Measurements from ENCODE around the gene OS9. TPM values are rescaled to one million over a fixed set of nuclear protein-coding genes. Genes with fewer than 3 reads are reported as not detected.

Gene OS9
- total RNA-seq, 4 donors from 2014 or later, result 185 to 288 (median 224) TPM

- Histone ChIP-seq H3K4me3 (no peak overlapping the region), H3K27me3 (peaks cover 7 to 53% of the 10 kb centered on the region in 2 donors), H3K27ac (no peak overlapping the region), H3K9me3 (no peaks in the 10 kb centered on the region), H3K36me3 (no peaks in the 10 kb centered on the region), H3K4me1 (peaks cover 0 to 28% (median 18%) of the 10 kb centered on the region in 4 donors)
- 77% methylated on average over 11 of the region's 11 CpGs for WGBS, 2 donors
- no peak for TF ChIP-seq CTCF (IDR thresholded peaks at IDR 0.05)
- TF ChIP-seq EP300 (IDR thresholded peaks at IDR 0.05), result no peak
- DNase-seq (ENCODE audit: low spot score in 2 of 2), result no peak
Measured at GRCh38 chr12:57732726-57733593, 39.0 kb downstream of the OS9 start.

- Histone ChIP-seq H3K36me3 (no peaks in the 10 kb centered on the region), H3K27me3 (peaks cover 7 to 63% of the 10 kb centered on the region in 2 donors), H3K27ac (no peak overlapping the region), H3K4me3 (no peak overlapping the region), H3K9me3 (no peaks in the 10 kb centered on the region), H3K4me1 (peaks cover 0 to 38% (median 27%) of the 10 kb centered on the region in 4 donors)
- TF ChIP-seq EP300 (IDR thresholded peaks at IDR 0.05) (no peak), CTCF (IDR thresholded peaks at IDR 0.05) (no peak), POLR2A (IDR thresholded peaks at IDR 0.05) (no peak)
- DNase-seq (ENCODE audit: low spot score in 2 of 2), result no peak
- WGBS, 2 donors, result 79 to 81% methylated on average over 5 to 6 of the region's 6 CpGs
Measured at GRCh38 chr12:57733928-57734327, 40.0 kb downstream of the OS9 start.

DNA sequence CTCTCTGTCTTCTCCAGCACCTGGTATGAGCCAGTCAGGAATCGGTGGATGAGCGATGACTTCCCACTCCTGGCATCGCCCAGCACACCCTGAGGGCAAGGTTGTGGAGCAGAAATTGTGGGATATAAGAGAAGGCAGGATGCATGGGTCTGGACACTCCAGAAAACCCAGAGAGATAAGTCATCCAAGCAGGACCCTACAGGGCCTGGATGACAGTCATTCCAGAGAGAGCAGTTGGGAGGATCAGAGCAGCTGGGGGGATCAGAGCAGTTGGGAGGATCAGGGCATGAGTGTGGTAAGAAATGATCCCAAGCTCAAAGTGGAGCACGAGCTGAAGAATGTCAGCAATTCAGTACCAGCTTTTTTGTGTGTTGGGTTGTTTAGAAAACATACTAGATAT lies 40.7 kb downstream of the OS9 start:
- WGBS, 2 donors, result 76 to 79% methylated on average over 4 of the region's 4 CpGs

DNA sequence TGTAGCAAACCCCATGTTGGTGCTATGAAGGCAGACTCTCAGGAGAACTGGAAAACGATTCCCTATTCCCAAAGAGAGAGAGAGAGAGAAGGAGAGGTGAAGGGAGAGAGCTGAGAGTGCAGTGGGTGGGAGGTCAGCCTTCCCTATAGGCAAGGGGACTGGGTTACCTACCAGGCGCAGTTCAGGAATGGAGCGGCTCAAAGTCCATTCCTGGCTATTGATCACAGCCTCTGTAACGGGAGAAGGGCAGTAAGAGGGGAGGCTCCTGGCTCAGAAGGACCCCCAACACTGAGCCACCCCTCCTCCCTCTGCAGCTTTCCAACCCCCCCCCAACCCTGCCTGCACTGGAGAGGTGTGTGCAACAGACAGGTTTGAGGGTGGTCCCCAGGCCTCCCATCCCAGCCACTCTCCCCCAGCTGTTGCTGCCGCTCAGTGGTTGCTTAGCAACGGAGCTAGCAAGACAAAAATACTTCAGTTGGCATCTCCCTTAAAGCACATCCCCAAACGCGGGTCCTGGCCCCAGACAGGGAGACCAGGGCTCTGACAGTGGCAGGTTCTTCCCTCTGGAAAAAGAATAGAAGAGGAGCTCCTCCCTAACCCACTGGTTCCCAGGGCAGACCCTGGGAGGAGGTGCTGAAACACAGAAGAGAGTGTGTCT lies 41.4 kb downstream of the OS9 start:
- Histone ChIP-seq H3K27me3 (peaks cover 7 to 77% of the 10 kb centered on the region in 2 donors), H3K36me3 (no peaks in the 10 kb centered on the region)

More for the DNA sequence above, 40.7 kb downstream of the OS9 start:
- TF ChIP-seq EP300 (IDR thresholded peaks at IDR 0.05), result no peak
- TF ChIP-seq CTCF (IDR thresholded peaks at IDR 0.05), result no peak
- no peak for TF ChIP-seq POLR2A (IDR thresholded peaks at IDR 0.05)
- Histone ChIP-seq H3K36me3 (no peaks in the 10 kb centered on the region), H3K4me1 (peaks cover 0 to 45% (median 29%) of the 10 kb centered on the region in 4 donors), H3K27ac (no peak overlapping the region), H3K27me3 (peaks cover 7 to 69% of the 10 kb centered on the region in 2 donors), H3K9me3 (no peaks in the 10 kb centered on the region), H3K4me3 (no peak overlapping the region)
- no peak for DNase-seq (ENCODE audit: low spot score in 2 of 2)

More for the DNA sequence above, 41.4 kb downstream of the OS9 start:
- Histone ChIP-seq H3K27ac (no peak overlapping the region), H3K4me1 (peaks cover 0 to 47% (median 31%) of the 10 kb centered on the region in 4 donors), H3K4me3 (no peak overlapping the region), H3K9me3 (no peaks in the 10 kb centered on the region)
- no peak for DNase-seq (ENCODE audit: low spot score in 2 of 2)
- 31 to 39% methylated on average over 8 of the region's 8 CpGs for WGBS, 2 donors
- TF ChIP-seq EP300 (IDR thresholded peaks at IDR 0.05), result no peak
- no peak for TF ChIP-seq CTCF (IDR thresholded peaks at IDR 0.05)
- no peak for TF ChIP-seq POLR2A (IDR thresholded peaks at IDR 0.05)
